ENCODE results near the gene HOXC10. TPM values are rescaled to one million over a fixed set of nuclear protein-coding genes. Genes with fewer than 3 reads are reported as not detected.

HOXC10 gene
- total RNA-seq, 4 donors from 2014 or later, result 1.3 to 12.4 (median 3.2) TPM; not detected in 1

DNA sequence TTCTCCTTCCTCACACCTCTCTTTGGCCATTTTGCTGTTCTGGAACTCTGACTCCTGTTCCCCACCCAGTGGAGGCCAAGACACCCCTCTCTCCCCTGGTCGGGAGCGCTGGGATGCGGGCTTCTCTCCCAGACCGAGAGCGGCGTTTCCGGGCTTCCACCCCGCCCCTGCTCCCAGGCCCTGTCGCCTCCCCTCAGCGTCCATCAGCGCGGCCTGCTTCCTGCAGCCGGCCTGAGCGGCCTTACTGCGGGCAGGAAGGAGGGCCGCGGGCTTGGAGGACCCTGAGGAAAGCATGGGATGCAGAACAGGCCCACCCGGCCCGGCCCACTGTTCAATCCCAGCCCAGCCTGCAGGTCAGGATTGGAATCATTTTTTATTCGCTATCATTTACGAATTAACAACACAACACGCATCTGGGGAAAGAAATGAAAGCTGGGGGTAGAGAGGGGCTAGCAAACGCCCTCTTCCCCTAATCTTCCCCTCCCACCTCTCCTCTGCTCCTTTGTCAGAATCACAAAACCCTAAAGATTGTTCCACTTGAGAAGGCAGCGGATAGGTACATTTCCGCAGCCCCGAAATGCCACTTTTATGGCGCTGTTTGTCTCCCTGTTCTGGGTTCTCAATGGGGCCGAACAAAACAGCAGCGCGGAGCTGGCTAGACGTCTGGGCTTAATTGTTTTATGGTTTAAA, 20.0 kb downstream of the HOXC10 start:
- DNase-seq, result no peak
- intact Hi-C loops (cut with DNase I; ENCODE audit: low total_unique reads), result loop anchor here (5.0 kb wide), 1 partner anchor 187 kb away; no protein-coding TSS in a partner anchor
- Histone ChIP-seq H3K9me3 (no peaks in the 10 kb centered on the region), H3K4me3 (no peak overlapping the region), H3K4me1 (peaks cover 0 to 5% of the 10 kb centered on the region in 2 donors), H3K36me3 (no peaks in the 10 kb centered on the region), H3K27me3 (peaks cover 17 to 36% of the 10 kb centered on the region in 2 donors), H3K27ac (no peak overlapping the region)
- TF ChIP-seq POLR2A (IDR thresholded peaks at IDR 0.05), result no peak
- no peak for TF ChIP-seq CTCF (IDR thresholded peaks at IDR 0.05)

- Histone ChIP-seq H3K4me1 (peaks cover 0 to under 1% of the 10 kb centered on the region in 2 donors), H3K9me3 (no peaks in the 10 kb centered on the region), H3K4me3 (no peak overlapping the region), H3K27ac (no peak overlapping the region), H3K36me3 (no peaks in the 10 kb centered on the region), H3K27me3 (peaks cover 12 to 33% of the 10 kb centered on the region in 2 donors)
- intact Hi-C loops (cut with DNase I; ENCODE audit: low total_unique reads), result loop anchor here (5.0 kb wide), 1 partner anchor 187 kb away; no protein-coding TSS in a partner anchor
- no peak for TF ChIP-seq CTCF (IDR thresholded peaks at IDR 0.05)
- no peak for TF ChIP-seq POLR2A (IDR thresholded peaks at IDR 0.05)
- no peak for DNase-seq
Measured at GRCh38 chr12:54005531-54005852, 20.5 kb downstream of the HOXC10 start.

- no peak overlapping the region for H3K27ac ChIP-seq
- H3K4me1 ChIP-seq, result no peaks in the 10 kb centered on the region
- TF ChIP-seq POLR2A (IDR thresholded peaks at IDR 0.05) (no peak), CTCF (IDR thresholded peaks at IDR 0.05) (peak; percentile 91 to 96 (median 94))
- no peaks in the 10 kb centered on the region for H3K9me3 ChIP-seq
- peak; percentile 87 to 92 for DNase-seq
- no peaks in the 10 kb centered on the region for H3K36me3 ChIP-seq
- peaks cover 9 to 33% of the 10 kb centered on the region in 2 donors for H3K27me3 ChIP-seq
- peak overlapping the region in 1 of 2 donors; percentile 14 for H3K4me3 ChIP-seq
- intact Hi-C loops (cut with DNase I; ENCODE audit: low total_unique reads), result loop anchor here (5.0 kb wide), 1 partner anchor 186 kb away; no protein-coding TSS in a partner anchor
Measured at GRCh38 chr12:54005853-54006558, 21.1 kb downstream of the HOXC10 start.

DNA sequence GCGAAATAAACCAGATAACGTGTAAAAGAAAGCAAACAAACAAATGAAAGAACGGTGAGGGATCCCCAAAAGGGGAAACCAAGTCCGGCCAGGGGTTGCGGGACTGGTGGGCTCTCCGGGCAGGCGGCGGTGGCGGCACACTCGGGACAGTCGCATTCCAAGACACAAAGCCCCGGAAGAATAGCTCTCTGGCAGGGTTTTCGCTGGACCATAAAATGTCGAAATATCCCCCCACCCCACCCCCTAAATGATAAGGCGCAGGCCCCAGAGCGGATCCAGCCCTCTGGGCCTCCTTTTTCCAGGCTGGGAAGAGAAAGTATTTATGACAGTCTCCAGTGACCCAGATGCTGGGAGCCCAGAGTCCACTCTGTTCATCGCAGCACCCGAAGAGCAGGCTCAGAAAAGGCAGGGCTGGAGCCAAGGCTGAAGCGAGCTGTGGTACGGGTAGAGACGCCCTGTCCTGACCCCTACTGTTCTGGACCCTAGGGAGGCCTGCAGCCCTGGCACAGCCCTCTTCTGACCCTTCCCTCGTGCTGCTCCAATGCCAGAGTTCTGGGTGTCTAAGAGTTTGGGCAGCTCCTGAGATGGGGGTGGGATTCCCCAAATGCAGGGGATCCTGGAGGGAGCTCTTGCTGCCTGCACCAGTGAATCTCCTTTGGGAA, 21.7 kb downstream of the HOXC10 start:
- Histone ChIP-seq H3K36me3 (no peaks in the 10 kb centered on the region), H3K9me3 (no peaks in the 10 kb centered on the region), H3K27me3 (peaks cover 6 to 38% of the 10 kb centered on the region in 2 donors), H3K4me1 (no peaks in the 10 kb centered on the region), H3K4me3 (peak overlapping the region in 1 of 2 donors; percentile 14), H3K27ac (no peak overlapping the region)
- DNase-seq, result no peak
- TF ChIP-seq POLR2A (IDR thresholded peaks at IDR 0.05) (no peak), CTCF (IDR thresholded peaks at IDR 0.05) (no peak)
- intact Hi-C loops (cut with DNase I; ENCODE audit: low total_unique reads), result loop anchor here (5.0 kb wide), 1 partner anchor 186 kb away; no protein-coding TSS in a partner anchor
